Neural cell (in vitro differentiated cells): ENCODE results near the gene SH3PXD2A.

Source experiments
- EP300 ChIP-seq: fragments of 450-650 bp; conservative IDR thresholded peaks from 2 replicates; pipeline ENCODE4 v1.6.1; 2014; ENCODE audit warnings: antibody characterized with exemption, mild to moderate bottlenecking, moderate library complexity; ENCODE audit not compliant: poor library complexity, severe bottlenecking
- EZH2 ChIP-seq: fragments of 200-600, 300-800 bp; shearing (Covaris generic), sonication (generic); IDR thresholded peaks from 2 replicates; pipeline ENCODE4 v1.6.1; 2014; ENCODE audit warnings: antibody characterized with exemption, low read length, borderline replicate concordance, mild to moderate bottlenecking; ENCODE audit not compliant: insufficient read depth, poor library complexity, severe bottlenecking
- MXI1 ChIP-seq: fragments of 450-650 bp; conservative IDR thresholded peaks from 2 replicates; pipeline ENCODE4 v1.6.1; 2014; ENCODE audit warnings: antibody characterized with exemption, mild to moderate bottlenecking; ENCODE audit not compliant: poor library complexity, severe bottlenecking
- POLR2AphosphoS5 ChIP-seq: IDR thresholded peaks from 2 replicates; pipeline ENCODE4 v1.6.1; 2012
- SMC3 ChIP-seq: fragments of 450-650 bp; conservative IDR thresholded peaks from 2 replicates; pipeline ENCODE4 v1.6.1; 2014; ENCODE audit warnings: antibody characterized with exemption, mild to moderate bottlenecking, moderate library complexity; ENCODE audit not compliant: poor library complexity
- TAF1 ChIP-seq: IDR thresholded peaks from 2 replicates; pipeline ENCODE4 v1.6.1; 2012; ENCODE audit warnings: low read depth
- TF ChIP-seq, protein P1 (sequence below): fragments of 450-650 bp; IDR thresholded peaks from 2 replicates; pipeline ENCODE4 v1.5.1; 2014; ENCODE audit warnings: antibody characterized with exemption, mild to moderate bottlenecking, moderate library complexity; ENCODE audit not compliant: poor library complexity, severe bottlenecking

DNA sequence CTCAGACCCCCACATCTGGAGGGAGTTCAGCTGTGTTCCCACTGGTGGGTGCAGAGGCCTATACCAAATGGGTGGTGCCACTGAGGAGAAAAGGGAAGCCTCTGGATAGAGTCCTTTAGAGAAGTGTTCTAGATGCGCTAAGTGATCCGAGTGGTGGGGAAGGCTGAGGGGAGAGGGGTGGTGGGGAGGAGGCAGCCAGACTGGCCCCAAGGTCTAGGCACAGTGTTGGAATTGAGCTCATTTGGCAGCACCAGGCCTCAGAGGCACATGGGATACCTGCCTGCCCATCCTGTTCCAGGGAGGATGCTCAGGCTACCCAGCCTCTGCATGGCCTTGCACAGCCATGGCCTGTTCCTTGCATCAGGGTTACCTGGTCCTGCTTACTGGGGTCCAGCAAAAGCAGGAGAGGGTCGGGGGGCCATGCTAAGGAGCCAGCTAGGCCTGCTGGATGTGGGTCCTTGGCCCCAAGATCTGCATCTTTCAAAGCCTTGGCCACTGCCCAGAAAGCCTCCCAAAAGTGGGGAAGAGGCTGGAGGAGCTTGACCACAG is 262.3 kb downstream of the SH3PXD2A start:
- TF ChIP-seq, protein P1, sequence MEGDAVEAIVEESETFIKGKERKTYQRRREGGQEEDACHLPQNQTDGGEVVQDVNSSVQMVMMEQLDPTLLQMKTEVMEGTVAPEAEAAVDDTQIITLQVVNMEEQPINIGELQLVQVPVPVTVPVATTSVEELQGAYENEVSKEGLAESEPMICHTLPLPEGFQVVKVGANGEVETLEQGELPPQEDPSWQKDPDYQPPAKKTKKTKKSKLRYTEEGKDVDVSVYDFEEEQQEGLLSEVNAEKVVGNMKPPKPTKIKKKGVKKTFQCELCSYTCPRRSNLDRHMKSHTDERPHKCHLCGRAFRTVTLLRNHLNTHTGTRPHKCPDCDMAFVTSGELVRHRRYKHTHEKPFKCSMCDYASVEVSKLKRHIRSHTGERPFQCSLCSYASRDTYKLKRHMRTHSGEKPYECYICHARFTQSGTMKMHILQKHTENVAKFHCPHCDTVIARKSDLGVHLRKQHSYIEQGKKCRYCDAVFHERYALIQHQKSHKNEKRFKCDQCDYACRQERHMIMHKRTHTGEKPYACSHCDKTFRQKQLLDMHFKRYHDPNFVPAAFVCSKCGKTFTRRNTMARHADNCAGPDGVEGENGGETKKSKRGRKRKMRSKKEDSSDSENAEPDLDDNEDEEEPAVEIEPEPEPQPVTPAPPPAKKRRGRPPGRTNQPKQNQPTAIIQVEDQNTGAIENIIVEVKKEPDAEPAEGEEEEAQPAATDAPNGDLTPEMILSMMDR = no peak
- TF ChIP-seq POLR2AphosphoS5 (no peak), EP300 (no peak), MXI1 (no peak), SMC3 (no peak), TAF1 (no peak), EZH2 (no peak)
